Loucy (cell line): ENCODE data around the gene GBGT1.
A peak's percentile ranks its signal among the peaks of the same experiment; 100 is the strongest.

Source experiments
- H2AFZ ChIP-seq: fragments of 200-600 bp; sonication (generic); 2 replicates; pipeline ENCODE4 v1.6.0; 2016; ENCODE audit warnings: antibody characterized with exemption, mild to moderate bottlenecking, low read length, moderate library complexity
- H3F3A ChIP-seq: fragments of 200-600 bp; 2 replicates; pipeline ENCODE4 v1.6.0; 2016; ENCODE audit warnings: antibody characterized with exemption, low read depth, mild to moderate bottlenecking
- H3K27me3 ChIP-seq: fragments of 200-600 bp; sonication (generic); 2 replicates; pipeline ENCODE4 v1.6.1; 2014; ENCODE audit warnings: low read length, mild to moderate bottlenecking; ENCODE audit not compliant: insufficient read depth, poor library complexity, severe bottlenecking
- H3K36me3 ChIP-seq: fragments of 200-600 bp; sonication (generic); 2 replicates; pipeline ENCODE4 v1.6.1; 2016; ENCODE audit warnings: low read length; ENCODE audit not compliant: insufficient read depth
- H3K4me1 ChIP-seq: fragments of 200-600 bp; sonication (generic); 2 replicates; pipeline ENCODE4 v1.5.1; 2014; ENCODE audit warnings: low read length, mild to moderate bottlenecking; ENCODE audit not compliant: insufficient read depth, poor library complexity, severe bottlenecking
- H3K4me2 ChIP-seq: fragments of 200-600 bp; sonication (generic); 2 replicates; pipeline ENCODE4 v1.6.0; 2014; ENCODE audit warnings: antibody characterized with exemption, low read length, low read depth, mild to moderate bottlenecking; ENCODE audit not compliant: poor library complexity, severe bottlenecking
- H3K4me3 ChIP-seq: fragments of 200-600 bp; sonication (generic); 2 replicates; pipeline ENCODE4 v1.5.1; 2014; ENCODE audit warnings: low read length, mild to moderate bottlenecking, mixed read lengths; ENCODE audit not compliant: poor library complexity, severe bottlenecking
- H3K79me2 ChIP-seq: fragments of 200-600 bp; sonication (generic); 2 replicates; pipeline ENCODE4 v1.6.1; 2014; ENCODE audit warnings: low read length; ENCODE audit not compliant: insufficient read depth
- H3K9ac ChIP-seq: fragments of 200-600 bp; sonication (generic); 2 replicates; pipeline ENCODE4 v1.6.0; 2014; ENCODE audit warnings: mild to moderate bottlenecking, low read depth, low read length, moderate library complexity; ENCODE audit not compliant: poor library complexity, severe bottlenecking
- H3K9me2 ChIP-seq: fragments of 200-600 bp; sonication (generic); replicated peaks from 2 replicates; pipeline ENCODE4 v1.6.1; 2016; ENCODE audit warnings: low read depth, low read length, mixed read lengths
- H3K9me3 ChIP-seq: fragments of 200-600 bp; sonication (generic); 2 replicates; pipeline ENCODE4 v1.6.1; 2014; ENCODE audit warnings: mild to moderate bottlenecking, antibody characterized with exemption, low read length, low read depth; ENCODE audit not compliant: insufficient read depth
- H4K20me1 ChIP-seq: fragments of 200-600 bp; sonication (generic); 2 replicates; pipeline ENCODE4 v1.6.0; 2014; ENCODE audit warnings: antibody characterized with exemption, low read length, mild to moderate bottlenecking; ENCODE audit not compliant: insufficient read depth, poor library complexity, severe bottlenecking
- CTCF ChIP-seq: fragments of 200-600 bp; sonication (generic); conservative IDR thresholded peaks from 2 replicates; pipeline ENCODE4 v1.5.1; 2014; ENCODE audit warnings: mild to moderate bottlenecking, antibody characterized with exemption, low read length
- EZH2phosphoT487 ChIP-seq: fragments of 200-600 bp; IDR thresholded peaks from 2 replicates; pipeline ENCODE4 v1.6.1; 2018; ENCODE audit warnings: antibody characterized with exemption, mild to moderate bottlenecking, moderate library complexity, borderline replicate concordance

Gene GBGT1

GRCh38 chr9:133119103-133119845 lies 44.4 kb downstream of the GBGT1 start:
- Histone ChIP-seq H3K79me2 (peaks cover 74% of the 10 kb centered on the region), H3K4me1 (peaks cover 22% of the 10 kb centered on the region), H3K9ac (peak overlapping the region; percentile 71), H3K4me2 (peak overlapping the region; percentile 92), H3K4me3 (no peak overlapping the region), H3K27me3 (no peaks in the 10 kb centered on the region), H3K9me3 (no peaks in the 10 kb centered on the region), H4K20me1 (peaks cover 69% of the 10 kb centered on the region), H3K36me3 (no peaks in the 10 kb centered on the region), H3K9me2 (no peaks in the 10 kb centered on the region), H2AFZ (no peak overlapping the region), H3F3A (peaks cover 5% of the 10 kb centered on the region; the same call in 1 of the 2 replicates)
- TF ChIP-seq CTCF (no peak), EZH2phosphoT487 (no peak)

GRCh38 chr9:133118568-133118967 lies 45.1 kb downstream of the GBGT1 start:
- H3K4me1 ChIP-seq: peaks cover 29% of the 10 kb centered on the region
- H3K4me3 ChIP-seq: no peak overlapping the region
- H3K9ac ChIP-seq: no peak overlapping the region
- no peak for TF ChIP-seq EZH2phosphoT487
- TF ChIP-seq CTCF: no peak
- H3K36me3 ChIP-seq: no peaks in the 10 kb centered on the region
- H3K79me2 ChIP-seq: peaks cover 76% of the 10 kb centered on the region
- H3K9me2 ChIP-seq: no peaks in the 10 kb centered on the region
- H2AFZ ChIP-seq: no peak overlapping the region
- no peak overlapping the region for H3K4me2 ChIP-seq
- H4K20me1 ChIP-seq: peaks cover 75% of the 10 kb centered on the region
- no peaks in the 10 kb centered on the region for H3K9me3 ChIP-seq
- H3F3A ChIP-seq: peaks cover 5% of the 10 kb centered on the region; the same call in 1 of the 2 replicates
- H3K27me3 ChIP-seq: no peaks in the 10 kb centered on the region

GRCh38 chr9:133118179-133118520 lies 45.6 kb downstream of the GBGT1 start:
- Histone ChIP-seq H3K9ac (no peak overlapping the region), H3K4me2 (no peak overlapping the region), H3K4me3 (no peak overlapping the region), H3K9me2 (no peaks in the 10 kb centered on the region), H3K4me1 (peaks cover 34% of the 10 kb centered on the region), H3K9me3 (no peaks in the 10 kb centered on the region), H2AFZ (no peak overlapping the region), H3K36me3 (no peaks in the 10 kb centered on the region), H3K27me3 (no peaks in the 10 kb centered on the region), H3K79me2 (peaks cover 76% of the 10 kb centered on the region), H4K20me1 (peaks cover 79% of the 10 kb centered on the region), H3F3A (peaks cover 5% of the 10 kb centered on the region; the same call in 1 of the 2 replicates)
- TF ChIP-seq EZH2phosphoT487 (no peak), CTCF (no peak)
